NCI-H1436 treated with DMSO at 0.1 percent for 48 hours (cell line): ENCODE results near the gene DYNC1I2.
A peak's percentile ranks its signal among the peaks of the same experiment; 100 is the strongest.

Experiments
- DNase-seq: peaks from one replicate; lab custom pipeline; 2025; lab: John Stamatoyannopoulos, UW

Gene DYNC1I2

GRCh38 chr2:171687287-171688128 lies at the start of gene DYNC1I2:
Gene DYNC1I2 (plus strand): TSS chr2:171687469. CDS start chr2:171690156, 2,687 bp downstream.
- DNase-seq = peak; percentile 77

GRCh38 chr2:171651667-171652415 lies 35.4 kb upstream of the DYNC1I2 start:
- DNase-seq = no peak

GRCh38 chr2:171652416-171652785 lies 34.9 kb upstream of the DYNC1I2 start:
- DNase-seq = no peak

- DNase-seq = no peak
Observed at GRCh38 chr2:171655586-171655985, 31.7 kb upstream of the DYNC1I2 start.

- no peak for DNase-seq
Observed at GRCh38 chr2:171667041-171667440, 20.2 kb upstream of the DYNC1I2 start.

- no peak for DNase-seq
Observed at GRCh38 chr2:171668183-171668582, 19.1 kb upstream of the DYNC1I2 start.

- DNase-seq = no peak
Observed at GRCh38 chr2:171669121-171669520, 18.1 kb upstream of the DYNC1I2 start.

GRCh38 chr2:171670655-171671054 lies 16.6 kb upstream of the DYNC1I2 start:
- no peak for DNase-seq

GRCh38 chr2:171671867-171672266 lies 15.4 kb upstream of the DYNC1I2 start:
- no peak for DNase-seq

GRCh38 chr2:171673905-171674304 lies 13.4 kb upstream of the DYNC1I2 start:
- no peak for DNase-seq

- no peak for DNase-seq
Observed at GRCh38 chr2:171675810-171676345, 11.4 kb upstream of the DYNC1I2 start.

GRCh38 chr2:171678619-171679018 lies 8.7 kb upstream of the DYNC1I2 start:
- no peak for DNase-seq

- DNase-seq = no peak
Observed at GRCh38 chr2:171688129-171688465, 828 bp downstream of the DYNC1I2 start.

GRCh38 chr2:171692331-171692730 lies 5.1 kb downstream of the DYNC1I2 start:
- no peak for DNase-seq

GRCh38 chr2:171702781-171703556 lies 15.7 kb downstream of the DYNC1I2 start:
- no peak for DNase-seq

- DNase-seq = no peak
Observed at GRCh38 chr2:171703574-171704347, 16.5 kb downstream of the DYNC1I2 start.

GRCh38 chr2:171706152-171706803 lies 19.0 kb downstream of the DYNC1I2 start:
- no peak for DNase-seq

- no peak for DNase-seq
Observed at GRCh38 chr2:171707752-171708151, 20.5 kb downstream of the DYNC1I2 start.

GRCh38 chr2:171709011-171709685 lies 21.9 kb downstream of the DYNC1I2 start:
- no peak for DNase-seq

- no peak for DNase-seq
Observed at GRCh38 chr2:171711351-171711750, 24.1 kb downstream of the DYNC1I2 start.
